Right atrium auricular region (tissue), 2 donors: ENCODE measurements around the gene FAM83D. TPM values are rescaled to one million over a fixed set of nuclear protein-coding genes. Genes with fewer than 3 reads are reported as not detected.

ENCODE experiments used
- DNase-seq: peaks from one replicate; pipeline ENCODE4 v3.0.0-alpha.2; 2019; ENCODE audit warnings: low spot score
- H3K27ac ChIP-seq, 2 donors: fragments of 200-600 bp; sonication (generic); 1 replicate in 1 of 2; 2 replicates in 1 of 2; pipeline ENCODE4 v1.5.1; 2016 to 2019
- H3K27me3 ChIP-seq, 2 donors: fragments of 200-600 bp; sonication (generic); one replicate each; pipeline versions ENCODE4 v1.5.1 to v1.6.0; 2017 to 2019
- H3K36me3 ChIP-seq: fragments of 200-600 bp; sonication (generic); one replicate; pipeline ENCODE4 v1.5.1; 2016
- H3K4me1 ChIP-seq, 2 donors: fragments of 200-600 bp; sonication (generic); one replicate each; pipeline versions ENCODE4 v1.5.1 to v1.6.0; 2017 to 2019
- H3K4me3 ChIP-seq, 2 donors: fragments of 200-600 bp; sonication (generic); 1 replicate in 1 of 2; 2 replicates in 1 of 2; pipeline ENCODE4 v1.5.1; 2017 to 2019; ENCODE audit warnings: mild to moderate bottlenecking in 1 of 2, moderate library complexity in 1 of 2
- H3K9me3 ChIP-seq, 2 donors: fragments of 200-600 bp; sonication (generic); one replicate each; pipeline ENCODE4 v1.5.1; 2019
- total RNA-seq, 2 donors: library from RNA; depleted of rRNA; stranded (reverse); fragments of >200 nt; gene quantifications; one replicate each; pipeline ENCODE4 v1.1.0, GENCODE V29; 2016
- TF ChIP-seq, protein P1 (sequence below), 2 donors: fragments of 200-600 bp; sonication (generic); IDR thresholded peaks; one replicate each; pipeline ENCODE4 v1.5.1; 2019; ENCODE audit warnings: antibody characterized with exemption in 2 of 2

FAM83D gene, protein sequence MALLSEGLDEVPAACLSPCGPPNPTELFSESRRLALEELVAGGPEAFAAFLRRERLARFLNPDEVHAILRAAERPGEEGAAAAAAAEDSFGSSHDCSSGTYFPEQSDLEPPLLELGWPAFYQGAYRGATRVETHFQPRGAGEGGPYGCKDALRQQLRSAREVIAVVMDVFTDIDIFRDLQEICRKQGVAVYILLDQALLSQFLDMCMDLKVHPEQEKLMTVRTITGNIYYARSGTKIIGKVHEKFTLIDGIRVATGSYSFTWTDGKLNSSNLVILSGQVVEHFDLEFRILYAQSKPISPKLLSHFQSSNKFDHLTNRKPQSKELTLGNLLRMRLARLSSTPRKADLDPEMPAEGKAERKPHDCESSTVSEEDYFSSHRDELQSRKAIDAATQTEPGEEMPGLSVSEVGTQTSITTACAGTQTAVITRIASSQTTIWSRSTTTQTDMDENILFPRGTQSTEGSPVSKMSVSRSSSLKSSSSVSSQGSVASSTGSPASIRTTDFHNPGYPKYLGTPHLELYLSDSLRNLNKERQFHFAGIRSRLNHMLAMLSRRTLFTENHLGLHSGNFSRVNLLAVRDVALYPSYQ
- total RNA-seq, result 1 to 10 TPM; 1.1 to 2.2 TPM

DNA sequence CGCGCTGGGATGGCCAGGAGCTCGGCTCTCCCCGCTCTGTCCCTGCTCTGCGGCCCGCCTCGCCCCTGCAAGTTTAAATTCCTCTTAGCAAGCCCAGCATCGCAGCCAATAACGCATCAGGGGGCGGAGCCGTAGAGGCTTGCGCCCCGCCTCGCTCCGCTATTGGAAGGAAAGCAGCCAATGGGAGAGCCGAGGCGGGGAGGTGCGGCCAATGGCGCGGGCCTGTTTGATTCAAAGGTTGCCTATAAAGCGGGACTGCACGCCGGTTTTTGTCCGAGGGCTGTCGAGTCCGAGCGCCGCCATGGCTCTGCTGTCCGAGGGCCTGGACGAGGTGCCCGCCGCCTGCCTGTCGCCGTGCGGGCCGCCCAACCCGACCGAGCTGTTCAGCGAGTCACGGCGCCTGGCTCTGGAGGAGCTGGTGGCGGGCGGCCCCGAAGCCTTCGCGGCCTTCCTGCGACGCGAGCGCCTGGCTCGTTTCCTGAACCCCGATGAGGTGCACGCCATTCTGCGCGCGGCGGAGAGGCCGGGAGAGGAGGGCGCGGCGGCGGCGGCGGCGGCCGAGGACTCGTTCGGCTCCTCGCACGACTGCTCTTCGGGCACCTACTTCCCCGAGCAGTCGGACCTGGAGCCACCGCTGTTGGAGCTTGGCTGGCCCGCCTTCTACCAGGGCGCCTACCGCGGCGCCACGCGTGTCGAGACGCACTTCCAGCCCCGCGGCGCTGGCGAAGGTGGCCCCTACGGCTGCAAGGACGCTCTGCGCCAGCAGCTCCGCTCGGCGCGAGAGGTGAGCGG lies at the start of gene FAM83D:
FAM83D (plus strand) TSS at position 276 of the 792 bp plus-strand sequence; CDS start at position 302, 26 bp downstream.
- TF ChIP-seq, protein P1, sequence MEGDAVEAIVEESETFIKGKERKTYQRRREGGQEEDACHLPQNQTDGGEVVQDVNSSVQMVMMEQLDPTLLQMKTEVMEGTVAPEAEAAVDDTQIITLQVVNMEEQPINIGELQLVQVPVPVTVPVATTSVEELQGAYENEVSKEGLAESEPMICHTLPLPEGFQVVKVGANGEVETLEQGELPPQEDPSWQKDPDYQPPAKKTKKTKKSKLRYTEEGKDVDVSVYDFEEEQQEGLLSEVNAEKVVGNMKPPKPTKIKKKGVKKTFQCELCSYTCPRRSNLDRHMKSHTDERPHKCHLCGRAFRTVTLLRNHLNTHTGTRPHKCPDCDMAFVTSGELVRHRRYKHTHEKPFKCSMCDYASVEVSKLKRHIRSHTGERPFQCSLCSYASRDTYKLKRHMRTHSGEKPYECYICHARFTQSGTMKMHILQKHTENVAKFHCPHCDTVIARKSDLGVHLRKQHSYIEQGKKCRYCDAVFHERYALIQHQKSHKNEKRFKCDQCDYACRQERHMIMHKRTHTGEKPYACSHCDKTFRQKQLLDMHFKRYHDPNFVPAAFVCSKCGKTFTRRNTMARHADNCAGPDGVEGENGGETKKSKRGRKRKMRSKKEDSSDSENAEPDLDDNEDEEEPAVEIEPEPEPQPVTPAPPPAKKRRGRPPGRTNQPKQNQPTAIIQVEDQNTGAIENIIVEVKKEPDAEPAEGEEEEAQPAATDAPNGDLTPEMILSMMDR (IDR thresholded peaks at IDR 0.05), result no peak
- no peaks in the 10 kb centered on the region for H3K36me3 ChIP-seq
- peaks cover 0 to 17% of the 10 kb centered on the region in 2 donors for H3K4me1 ChIP-seq
- peak within 1 kb of the TSS; percentile 40 to 69 for H3K4me3 ChIP-seq
- H3K27me3 ChIP-seq, result no peaks in the 10 kb centered on the region
- peak within 1 kb of the TSS in 1 of 2 donors; percentile 43 for H3K27ac ChIP-seq
- DNase-seq, result peak; percentile 95
- no peaks in the 10 kb centered on the region for H3K9me3 ChIP-seq

DNA sequence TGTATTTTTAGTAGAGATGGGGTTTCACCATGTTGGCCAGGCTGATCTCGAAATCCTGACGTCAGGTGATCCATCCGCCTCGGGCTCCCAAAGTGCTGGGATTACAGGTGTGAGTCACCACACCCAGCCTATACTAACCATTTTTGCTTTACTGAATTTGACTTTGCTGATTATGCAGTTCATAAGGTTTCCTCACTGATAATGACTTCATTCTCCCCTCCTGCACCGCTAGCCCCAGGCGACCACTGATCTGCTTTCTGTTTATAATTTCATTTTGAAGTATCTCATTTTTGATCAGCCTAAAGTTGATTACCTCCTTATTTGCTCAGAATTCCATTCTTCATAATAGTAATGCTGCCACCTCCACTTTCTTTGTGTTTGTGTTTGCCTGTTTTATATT lies 48.7 kb upstream of the FAM83D start:
- H3K4me3 ChIP-seq, result no peak overlapping the region
- H3K4me1 ChIP-seq, result peaks cover 0 to 3% of the 10 kb centered on the region in 2 donors
- no peak for DNase-seq
- no peaks in the 10 kb centered on the region for H3K27me3 ChIP-seq
- no peaks in the 10 kb centered on the region for H3K36me3 ChIP-seq
- H3K9me3 ChIP-seq, result no peaks in the 10 kb centered on the region
- TF ChIP-seq, protein P1 (IDR thresholded peaks at IDR 0.05), result no peak
- no peak overlapping the region for H3K27ac ChIP-seq

DNA sequence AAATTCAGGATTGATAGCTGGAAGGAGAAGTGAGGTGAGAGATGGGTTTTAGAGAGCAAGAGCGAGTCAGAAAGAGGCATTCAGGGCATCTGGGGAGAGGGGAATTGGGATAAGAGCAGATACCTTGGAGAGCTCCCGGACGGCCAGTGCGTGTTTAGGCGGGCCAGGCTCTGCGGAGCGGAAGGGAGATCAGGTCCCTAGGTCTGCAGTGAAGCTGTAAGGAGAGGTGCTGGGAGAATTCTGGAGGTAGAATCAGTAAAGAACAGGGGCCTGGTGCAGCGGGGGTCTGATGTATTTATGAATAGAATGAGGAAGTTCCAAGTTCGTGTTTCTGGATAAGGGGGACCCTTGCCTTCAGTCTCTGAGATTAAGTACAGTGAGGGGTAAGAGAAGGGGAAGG lies 47.4 kb upstream of the FAM83D start:
- H3K27me3 ChIP-seq, result no peaks in the 10 kb centered on the region
- H3K4me1 ChIP-seq, result peaks cover 0 to 10% of the 10 kb centered on the region in 2 donors
- no peak overlapping the region for H3K27ac ChIP-seq
- no peaks in the 10 kb centered on the region for H3K36me3 ChIP-seq
- TF ChIP-seq, protein P1 (IDR thresholded peaks at IDR 0.05), result no peak
- no peaks in the 10 kb centered on the region for H3K9me3 ChIP-seq
- no peak for DNase-seq
- H3K4me3 ChIP-seq, result no peak overlapping the region

DNA sequence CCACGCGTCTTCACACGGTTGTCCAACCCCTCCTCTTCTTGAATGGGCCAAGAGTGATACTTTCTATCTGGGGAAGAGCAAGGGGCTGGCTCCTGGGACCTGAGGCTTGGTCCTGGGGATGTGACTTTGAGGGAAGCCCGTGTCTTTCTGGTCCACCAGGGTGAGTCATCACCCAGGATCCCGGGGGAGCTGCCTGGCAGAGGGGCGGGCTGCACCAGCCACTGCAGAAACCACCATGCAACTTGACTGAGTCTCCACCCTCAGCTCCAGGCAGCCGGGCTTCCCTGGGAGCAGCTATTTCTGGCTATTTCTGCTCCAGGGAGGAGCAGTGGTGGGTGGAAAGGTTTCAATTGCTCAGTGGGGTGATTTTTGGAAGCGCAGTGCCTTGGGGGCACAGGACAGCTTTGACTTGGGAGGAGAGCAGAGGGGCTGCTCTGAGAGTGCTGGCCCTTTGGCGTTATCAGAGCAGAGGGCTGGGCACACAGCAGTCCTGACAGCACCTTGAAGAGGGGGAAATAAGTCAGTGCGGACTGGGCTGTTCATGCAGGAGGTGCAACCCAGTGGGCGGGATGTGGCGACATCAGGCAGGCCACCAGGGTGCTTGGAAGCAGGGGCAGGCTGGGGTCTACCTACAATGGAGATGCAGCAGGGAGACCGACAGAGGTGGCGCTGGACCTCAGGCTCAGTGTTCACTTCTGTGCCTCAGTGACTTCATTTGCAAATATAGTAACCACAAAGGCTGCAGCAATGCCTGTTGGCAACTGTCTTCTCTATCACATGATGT lies 45.1 kb upstream of the FAM83D start:
- Histone ChIP-seq H3K36me3 (no peaks in the 10 kb centered on the region), H3K27me3 (no peaks in the 10 kb centered on the region), H3K9me3 (no peaks in the 10 kb centered on the region), H3K4me1 (peaks cover 0 to 6% of the 10 kb centered on the region in 2 donors), H3K27ac (no peak overlapping the region), H3K4me3 (no peak overlapping the region)
- TF ChIP-seq, protein P1 (IDR thresholded peaks at IDR 0.05), result no peak
- no peak for DNase-seq

DNA sequence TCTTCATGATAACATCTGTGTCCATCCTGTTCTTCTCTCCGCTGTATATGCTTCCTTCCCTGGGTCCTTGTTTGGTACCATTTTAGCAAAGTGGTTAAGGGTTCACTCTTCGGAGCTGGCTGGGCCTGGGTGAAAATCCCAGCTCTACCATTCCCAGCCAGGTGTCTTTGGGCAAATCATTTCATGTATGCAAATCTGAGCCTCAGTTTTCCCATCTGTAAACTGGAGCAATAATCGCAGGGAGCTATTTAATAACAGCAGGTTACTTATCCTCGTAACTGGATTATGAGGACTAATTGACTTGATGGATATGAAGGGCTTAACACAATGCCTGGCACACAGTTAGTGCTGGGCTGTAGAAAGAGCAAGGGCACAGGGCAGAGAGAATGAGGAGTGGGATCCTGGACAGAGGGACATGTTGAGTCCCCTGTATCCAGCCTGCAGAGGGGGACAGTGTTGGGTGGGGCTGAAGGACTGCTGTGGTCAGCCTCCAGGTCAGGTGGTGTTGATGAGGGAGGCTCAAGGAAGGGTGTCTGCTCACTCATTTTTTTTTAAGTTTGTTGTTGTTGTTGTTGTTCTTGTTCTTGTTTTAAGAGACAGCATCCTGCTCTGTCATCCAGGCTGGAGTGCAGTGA lies 44.3 kb upstream of the FAM83D start:
- no peak overlapping the region for H3K27ac ChIP-seq
- no peaks in the 10 kb centered on the region for H3K36me3 ChIP-seq
- H3K27me3 ChIP-seq, result no peaks in the 10 kb centered on the region
- no peak for DNase-seq
- H3K4me3 ChIP-seq, result no peak overlapping the region
- TF ChIP-seq, protein P1 (IDR thresholded peaks at IDR 0.05), result no peak
- peaks cover 0 to 6% of the 10 kb centered on the region in 2 donors for H3K4me1 ChIP-seq
- no peaks in the 10 kb centered on the region for H3K9me3 ChIP-seq
